Measurements from ENCODE around the gene PRPF38B.

PRPF38B gene

GRCh38 chr1:108717774-108718316 is 25.7 kb downstream of the PRPF38B start:
- DNase-seq (ENCODE audit: low spot score) = peak; percentile 62

- peak; percentile 41 for DNase-seq (ENCODE audit: low spot score)
Observed at GRCh38 chr1:108718927-108719655, 27.0 kb downstream of the PRPF38B start.

GRCh38 chr1:108719656-108720435 is 27.7 kb downstream of the PRPF38B start:
- DNase-seq (ENCODE audit: low spot score) = no peak

GRCh38 chr1:108722292-108722691 is 30.2 kb downstream of the PRPF38B start:
- DNase-seq (ENCODE audit: low spot score) = peak; percentile 53

GRCh38 chr1:108725906-108726305 is 33.8 kb downstream of the PRPF38B start:
- DNase-seq (ENCODE audit: low spot score) = no peak

GRCh38 chr1:108728327-108728923 is 36.3 kb downstream of the PRPF38B start:
- DNase-seq (ENCODE audit: low spot score) = no peak

- no peak for DNase-seq (ENCODE audit: low spot score)
Observed at GRCh38 chr1:108729481-108729880, 37.4 kb downstream of the PRPF38B start.

- no peak for DNase-seq (ENCODE audit: low spot score)
Observed at GRCh38 chr1:108732398-108732797, 40.3 kb downstream of the PRPF38B start.

- DNase-seq (ENCODE audit: low spot score) = no peak
Observed at GRCh38 chr1:108734171-108734865, 42.2 kb downstream of the PRPF38B start.

- DNase-seq (ENCODE audit: low spot score) = no peak
Observed at GRCh38 chr1:108742253-108742652, 50.1 kb downstream of the PRPF38B start.

GRCh38 chr1:108745980-108746381 is 53.9 kb downstream of the PRPF38B start:
- no peak for DNase-seq (ENCODE audit: low spot score)

- peak; percentile 98 for DNase-seq (ENCODE audit: low spot score)
Observed at GRCh38 chr1:108746382-108747170, 54.5 kb downstream of the PRPF38B start, which contains the start of gene STXBP3. Gene STXBP3 (plus strand): TSS chr1:108746674. CDS start chr1:108746738, 64 bp downstream.

GRCh38 chr1:108747171-108747850 is 55.2 kb downstream of the PRPF38B start:
- DNase-seq (ENCODE audit: low spot score) = peak; percentile 86

GRCh38 chr1:108747898-108748297 is 55.8 kb downstream of the PRPF38B start:
- no peak for DNase-seq (ENCODE audit: low spot score)

GRCh38 chr1:108749081-108749480 is 57.0 kb downstream of the PRPF38B start:
- no peak for DNase-seq (ENCODE audit: low spot score)

GRCh38 chr1:108750476-108751181 is 58.5 kb downstream of the PRPF38B start:
- no peak for DNase-seq (ENCODE audit: low spot score)
